Measurements from ENCODE around the gene BCAN.

The BCAN gene

GRCh38 chr1:156692925-156693847 is 51.3 kb downstream of the BCAN start:
- no peak for TF ChIP-seq Cebpa-rat (IDR thresholded peaks at IDR 0.05)
- H3K27ac ChIP-seq = peak overlapping the region; percentile 18; the same call in 1 of the 2 replicates
- H3K9ac ChIP-seq = no peak overlapping the region
- peaks cover 44% of the 10 kb centered on the region for H3K27me3 ChIP-seq
- peaks cover 78% of the 10 kb centered on the region for H3K4me1 ChIP-seq
- H4K20me1 ChIP-seq = no peaks in the 10 kb centered on the region
- no peaks in the 10 kb centered on the region for H3K36me3 ChIP-seq
- peak overlapping the region; percentile 78 for H3K4me2 ChIP-seq
- H3K4me3 ChIP-seq = peak overlapping the region; percentile 42
- H3K9me3 ChIP-seq = no peaks in the 10 kb centered on the region

GRCh38 chr1:156693848-156694689 is 52.2 kb downstream of the BCAN start:
- Histone ChIP-seq H3K27me3 (peaks cover 44% of the 10 kb centered on the region), H3K4me3 (no peak overlapping the region), H3K9me3 (no peaks in the 10 kb centered on the region), H3K4me2 (peak overlapping the region; percentile 78), H4K20me1 (no peaks in the 10 kb centered on the region), H3K9ac (no peak overlapping the region), H3K27ac (0 out of 2 replicates have a peak overlapping the region, but pooled peaks have one; percentile 11), H3K36me3 (no peaks in the 10 kb centered on the region), H3K4me1 (peaks cover 75% of the 10 kb centered on the region)
- no peak for TF ChIP-seq Cebpa-rat (IDR thresholded peaks at IDR 0.05)

DNA sequence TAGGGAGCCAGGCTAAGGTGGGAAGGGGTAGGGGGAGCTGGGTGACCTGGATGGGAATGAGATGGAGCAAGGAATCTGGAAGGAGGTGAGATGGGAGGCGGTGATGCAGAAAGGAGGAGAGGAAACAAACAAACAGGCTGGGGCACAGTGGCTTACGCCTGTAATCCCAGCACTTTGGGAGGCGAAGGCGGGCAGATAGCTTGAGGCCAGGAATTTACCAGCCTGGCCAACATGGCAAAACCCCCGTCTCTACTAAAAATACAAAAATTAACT is 52.7 kb downstream of the BCAN start:
- Histone ChIP-seq H3K4me2 (peak overlapping the region; percentile 78), H3K27me3 (peaks cover 43% of the 10 kb centered on the region), H3K27ac (0 out of 2 replicates have a peak overlapping the region, but pooled peaks have one; percentile 11), H3K4me1 (peaks cover 69% of the 10 kb centered on the region), H3K36me3 (no peaks in the 10 kb centered on the region), H3K4me3 (no peak overlapping the region), H3K9ac (no peak overlapping the region), H3K9me3 (no peaks in the 10 kb centered on the region), H4K20me1 (no peaks in the 10 kb centered on the region)
- TF ChIP-seq Cebpa-rat (IDR thresholded peaks at IDR 0.05) = no peak

GRCh38 chr1:156696755-156697154 is 54.8 kb downstream of the BCAN start:
- Histone ChIP-seq H3K9me3 (no peaks in the 10 kb centered on the region), H3K27ac (no peak overlapping the region), H3K4me2 (peak overlapping the region; percentile 66), H3K4me1 (peaks cover 51% of the 10 kb centered on the region), H3K36me3 (no peaks in the 10 kb centered on the region), H3K4me3 (no peak overlapping the region), H4K20me1 (no peaks in the 10 kb centered on the region), H3K9ac (no peak overlapping the region), H3K27me3 (peaks cover 22% of the 10 kb centered on the region)
- no peak for TF ChIP-seq Cebpa-rat (IDR thresholded peaks at IDR 0.05)

- 0 out of 2 replicates have a peak overlapping the region, but pooled peaks have one; percentile 18 for H3K27ac ChIP-seq
- TF ChIP-seq Cebpa-rat (IDR thresholded peaks at IDR 0.05) = no peak
- no peaks in the 10 kb centered on the region for H4K20me1 ChIP-seq
- H3K27me3 ChIP-seq = peaks cover 15% of the 10 kb centered on the region
- H3K4me3 ChIP-seq = no peak overlapping the region
- H3K9me3 ChIP-seq = no peaks in the 10 kb centered on the region
- H3K9ac ChIP-seq = peak overlapping the region; percentile 11; the same call in 1 of the 2 replicates
- no peaks in the 10 kb centered on the region for H3K36me3 ChIP-seq
- H3K4me2 ChIP-seq = peak overlapping the region; percentile 66
- H3K4me1 ChIP-seq = peaks cover 44% of the 10 kb centered on the region
These were observed 55.6 kb downstream of the BCAN start for GRCh38 chr1:156697481-156697880.

GRCh38 chr1:156698995-156699394 is 57.1 kb downstream of the BCAN start:
- Histone ChIP-seq H3K27me3 (peaks cover 16% of the 10 kb centered on the region), H3K36me3 (no peaks in the 10 kb centered on the region), H3K4me1 (peaks cover 29% of the 10 kb centered on the region), H3K9ac (no peak overlapping the region), H3K4me2 (no peak overlapping the region), H3K27ac (no peak overlapping the region), H4K20me1 (no peaks in the 10 kb centered on the region; the same call in 1 of the 2 replicates), H3K4me3 (no peak overlapping the region), H3K9me3 (no peaks in the 10 kb centered on the region)
- no peak for TF ChIP-seq Cebpa-rat (IDR thresholded peaks at IDR 0.05)

GRCh38 chr1:156700736-156701531 is 59.0 kb downstream of the BCAN start:
- H3K27ac ChIP-seq = no peak overlapping the region
- H3K9ac ChIP-seq = no peak overlapping the region
- H3K36me3 ChIP-seq = no peaks in the 10 kb centered on the region
- peaks cover 35% of the 10 kb centered on the region for H3K27me3 ChIP-seq
- no peaks in the 10 kb centered on the region for H3K9me3 ChIP-seq
- no peak overlapping the region for H3K4me2 ChIP-seq
- no peaks in the 10 kb centered on the region; the same call in none of the 2 replicates for H4K20me1 ChIP-seq
- TF ChIP-seq Cebpa-rat (IDR thresholded peaks at IDR 0.05) = no peak
- H3K4me1 ChIP-seq = peaks cover 34% of the 10 kb centered on the region
- no peak overlapping the region for H3K4me3 ChIP-seq

DNA sequence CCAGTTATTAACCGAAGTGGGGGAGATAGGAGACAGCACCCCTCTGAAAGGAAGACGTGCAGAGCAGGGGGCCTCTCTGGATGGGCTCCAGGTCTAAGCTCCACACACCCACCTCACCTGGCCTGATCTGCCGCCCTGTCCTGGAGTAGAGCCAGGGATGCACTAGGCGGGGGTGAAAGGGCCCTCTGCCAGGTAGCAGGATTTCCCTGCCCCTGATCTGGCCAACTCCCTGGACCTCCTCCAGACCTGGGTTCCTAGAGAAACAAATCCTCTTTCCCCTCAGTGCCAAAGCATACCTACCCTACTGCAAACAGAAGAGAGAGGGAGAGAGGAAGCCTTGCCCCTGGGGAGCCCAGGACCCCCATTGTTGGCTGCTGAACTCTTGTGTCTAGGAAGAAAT is 61.4 kb downstream of the BCAN start:
- Histone ChIP-seq H4K20me1 (no peaks in the 10 kb centered on the region; the same call in none of the 2 replicates), H3K36me3 (no peaks in the 10 kb centered on the region), H3K27ac (no peak overlapping the region), H3K4me1 (peaks cover 36% of the 10 kb centered on the region), H3K4me2 (no peak overlapping the region), H3K27me3 (peaks cover 38% of the 10 kb centered on the region), H3K9ac (no peak overlapping the region), H3K9me3 (no peaks in the 10 kb centered on the region), H3K4me3 (no peak overlapping the region)
- no peak for TF ChIP-seq Cebpa-rat (IDR thresholded peaks at IDR 0.05)

GRCh38 chr1:156703741-156704140 is 61.8 kb downstream of the BCAN start:
- Histone ChIP-seq H4K20me1 (no peaks in the 10 kb centered on the region; the same call in none of the 2 replicates), H3K27ac (no peak overlapping the region), H3K36me3 (no peaks in the 10 kb centered on the region), H3K4me3 (no peak overlapping the region), H3K4me2 (no peak overlapping the region), H3K9ac (no peak overlapping the region), H3K9me3 (no peaks in the 10 kb centered on the region), H3K4me1 (peaks cover 36% of the 10 kb centered on the region), H3K27me3 (peaks cover 38% of the 10 kb centered on the region)
- TF ChIP-seq Cebpa-rat (IDR thresholded peaks at IDR 0.05) = no peak
